ENCODE data around the gene ZDHHC14. TPM values are rescaled to one million over a fixed set of nuclear protein-coding genes. Genes with fewer than 3 reads are reported as not detected.

The ZDHHC14 gene
- total RNA-seq, 6 experiments from 2014 or later = 5.2 to 6.7 (median 6.0) TPM

DNA sequence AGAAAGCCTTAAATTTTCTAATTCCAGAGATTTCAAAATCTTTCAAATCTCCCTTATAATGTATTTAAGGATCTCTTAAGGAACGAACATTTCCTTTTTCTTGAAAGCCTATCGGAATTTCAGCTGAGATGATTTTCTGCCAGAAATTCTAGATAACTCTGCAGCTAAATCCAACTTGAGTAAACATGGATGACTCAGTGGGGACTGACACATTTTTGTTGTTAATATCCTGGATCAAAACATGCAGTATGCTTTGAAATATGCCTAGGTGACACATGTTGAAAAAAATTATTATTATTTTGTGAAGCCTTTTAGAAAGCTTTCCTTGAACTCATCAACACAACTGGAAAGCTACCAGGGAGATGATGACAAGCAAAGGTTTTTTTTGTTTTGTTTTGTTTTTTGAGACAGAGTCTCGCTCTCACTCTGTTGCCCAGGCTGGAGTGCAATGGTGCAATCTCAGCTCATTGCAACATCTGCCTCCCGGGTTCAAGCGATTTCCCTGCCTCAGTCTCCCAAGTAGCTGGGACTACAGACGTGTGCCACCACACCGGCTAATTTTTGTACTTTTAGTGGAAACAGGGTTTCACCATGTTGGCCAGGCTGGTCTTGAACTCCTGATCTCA is 302.0 kb downstream of the ZDHHC14 start:
- no peaks in the 10 kb centered on the region for H3K36me3 Mint-ChIP-seq (ENCODE audit: low read depth)
- no peak for DNase-seq
- H3K27me3 Mint-ChIP-seq (ENCODE audit: insufficient read depth) = peaks cover 12% of the 10 kb centered on the region
- no peak overlapping the region for H3K4me3 Mint-ChIP-seq
- no peak overlapping the region for H3K27ac Mint-ChIP-seq
- no peaks in the 10 kb centered on the region for H3K9me3 Mint-ChIP-seq
- peaks cover 8% of the 10 kb centered on the region; the same call in 1 of the 2 replicates for H3K4me1 Mint-ChIP-seq (ENCODE audit: low read depth)
- TF ChIP-seq, protein P1, sequence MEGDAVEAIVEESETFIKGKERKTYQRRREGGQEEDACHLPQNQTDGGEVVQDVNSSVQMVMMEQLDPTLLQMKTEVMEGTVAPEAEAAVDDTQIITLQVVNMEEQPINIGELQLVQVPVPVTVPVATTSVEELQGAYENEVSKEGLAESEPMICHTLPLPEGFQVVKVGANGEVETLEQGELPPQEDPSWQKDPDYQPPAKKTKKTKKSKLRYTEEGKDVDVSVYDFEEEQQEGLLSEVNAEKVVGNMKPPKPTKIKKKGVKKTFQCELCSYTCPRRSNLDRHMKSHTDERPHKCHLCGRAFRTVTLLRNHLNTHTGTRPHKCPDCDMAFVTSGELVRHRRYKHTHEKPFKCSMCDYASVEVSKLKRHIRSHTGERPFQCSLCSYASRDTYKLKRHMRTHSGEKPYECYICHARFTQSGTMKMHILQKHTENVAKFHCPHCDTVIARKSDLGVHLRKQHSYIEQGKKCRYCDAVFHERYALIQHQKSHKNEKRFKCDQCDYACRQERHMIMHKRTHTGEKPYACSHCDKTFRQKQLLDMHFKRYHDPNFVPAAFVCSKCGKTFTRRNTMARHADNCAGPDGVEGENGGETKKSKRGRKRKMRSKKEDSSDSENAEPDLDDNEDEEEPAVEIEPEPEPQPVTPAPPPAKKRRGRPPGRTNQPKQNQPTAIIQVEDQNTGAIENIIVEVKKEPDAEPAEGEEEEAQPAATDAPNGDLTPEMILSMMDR (IDR thresholded peaks at IDR 0.05) = no peak

DNA sequence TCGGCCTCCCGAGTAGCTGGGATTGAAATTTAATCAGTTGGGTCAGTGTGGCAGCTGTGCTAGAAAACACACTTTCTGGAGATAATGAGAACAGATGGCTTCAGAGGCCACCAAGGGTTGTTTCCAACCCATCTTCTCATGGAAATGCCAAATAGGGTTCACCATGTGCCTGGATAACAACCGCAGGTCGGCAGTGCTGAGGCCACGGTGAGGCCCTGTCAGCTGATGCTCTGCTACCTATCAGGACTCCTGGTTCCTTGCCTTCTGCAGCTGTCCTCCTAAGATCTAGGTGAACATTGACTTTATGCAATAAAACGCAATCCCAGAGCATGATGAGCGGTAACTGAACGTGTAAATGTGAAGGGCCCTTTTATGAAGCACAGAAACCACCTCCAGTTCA is 302.7 kb downstream of the ZDHHC14 start:
- Mint-ChIP-seq H3K27me3 (ENCODE audit: insufficient read depth) (peaks cover 18% of the 10 kb centered on the region), H3K36me3 (ENCODE audit: low read depth) (no peaks in the 10 kb centered on the region), H3K9me3 (no peaks in the 10 kb centered on the region), H3K27ac (no peak overlapping the region), H3K4me1 (ENCODE audit: low read depth) (peaks cover 8% of the 10 kb centered on the region; the same call in 1 of the 2 replicates), H3K4me3 (no peak overlapping the region)
- TF ChIP-seq, protein P1 (IDR thresholded peaks at IDR 0.05) = no peak
- DNase-seq = no peak

DNA sequence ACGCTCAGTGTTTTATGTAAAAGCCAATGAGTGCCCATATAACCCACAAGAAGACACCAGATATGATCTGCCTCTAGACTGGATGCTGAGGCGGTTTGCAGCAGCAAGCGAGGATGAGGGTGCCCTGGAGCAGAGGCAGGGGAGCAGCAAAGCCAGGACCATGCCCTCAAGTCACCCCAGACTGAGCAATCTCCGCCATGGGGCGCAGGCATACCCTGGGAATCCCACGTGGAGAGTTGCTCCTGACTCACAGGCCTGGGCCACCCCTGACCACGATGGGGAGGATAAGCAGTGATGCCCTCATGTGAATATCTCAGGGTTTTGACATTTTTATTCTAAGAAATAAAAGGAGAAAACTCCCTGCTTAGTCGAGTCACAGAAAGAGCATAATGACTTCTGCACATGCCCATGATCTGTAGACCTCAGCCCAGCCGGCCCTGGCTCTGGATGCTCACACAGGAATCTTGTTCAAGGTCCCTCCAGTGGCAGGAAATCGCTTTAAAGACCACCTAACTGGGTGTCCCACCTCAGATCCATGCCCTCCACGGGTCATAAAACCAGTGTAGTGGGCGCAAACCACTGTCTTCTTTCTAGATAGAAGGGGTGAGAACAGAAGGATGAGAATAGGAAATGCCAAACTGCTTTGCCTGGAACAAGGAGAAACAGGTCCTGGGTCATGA is 303.8 kb downstream of the ZDHHC14 start:
- TF ChIP-seq, protein P1 (IDR thresholded peaks at IDR 0.05) = no peak
- Mint-ChIP-seq H3K9me3 (no peaks in the 10 kb centered on the region), H3K4me1 (ENCODE audit: low read depth) (peaks cover 8% of the 10 kb centered on the region; the same call in 1 of the 2 replicates), H3K27me3 (ENCODE audit: insufficient read depth) (peaks cover 18% of the 10 kb centered on the region), H3K36me3 (ENCODE audit: low read depth) (no peaks in the 10 kb centered on the region), H3K4me3 (no peak overlapping the region), H3K27ac (no peak overlapping the region)
- DNase-seq = no peak

DNA sequence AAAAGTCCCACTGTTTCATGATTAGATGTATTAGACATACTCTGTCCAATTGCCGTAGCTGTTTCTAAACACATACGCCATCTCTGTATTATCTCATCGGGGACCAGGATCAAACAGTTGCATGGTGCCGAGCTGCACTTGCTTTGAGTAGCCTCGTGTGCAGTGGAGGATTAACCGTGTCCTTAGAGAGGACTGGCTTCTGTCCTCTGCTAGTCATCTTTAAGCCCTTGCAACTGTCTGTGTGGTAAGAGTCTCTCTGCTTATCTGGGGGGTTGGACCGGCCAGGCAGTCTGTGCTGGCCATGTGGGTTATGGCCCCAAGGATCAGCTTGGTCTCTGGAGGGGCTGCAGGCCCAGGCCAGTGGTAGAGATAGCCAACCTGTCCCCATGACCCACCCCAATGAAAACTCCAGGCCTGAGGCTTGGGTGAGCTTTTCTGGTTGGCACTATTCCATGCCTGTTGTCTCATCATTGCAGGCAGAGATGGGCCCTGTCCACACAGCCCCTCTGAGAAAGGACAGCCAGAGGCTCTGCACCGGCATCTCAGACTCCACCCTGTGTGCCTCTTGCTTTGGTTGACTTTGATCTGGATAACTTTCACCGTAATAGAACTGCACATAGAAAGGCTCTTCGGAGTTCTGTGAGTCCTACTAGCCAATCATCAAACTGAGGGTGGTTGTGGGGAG is 304.7 kb downstream of the ZDHHC14 start:
- H3K27ac Mint-ChIP-seq = no peak overlapping the region
- H3K4me3 Mint-ChIP-seq = no peak overlapping the region
- H3K4me1 Mint-ChIP-seq (ENCODE audit: low read depth) = peaks cover 8% of the 10 kb centered on the region; the same call in 1 of the 2 replicates
- DNase-seq = no peak
- TF ChIP-seq, protein P1 (IDR thresholded peaks at IDR 0.05) = no peak
- H3K36me3 Mint-ChIP-seq (ENCODE audit: low read depth) = no peaks in the 10 kb centered on the region
- peaks cover 23% of the 10 kb centered on the region for H3K27me3 Mint-ChIP-seq (ENCODE audit: insufficient read depth)
- H3K9me3 Mint-ChIP-seq = no peaks in the 10 kb centered on the region

DNA sequence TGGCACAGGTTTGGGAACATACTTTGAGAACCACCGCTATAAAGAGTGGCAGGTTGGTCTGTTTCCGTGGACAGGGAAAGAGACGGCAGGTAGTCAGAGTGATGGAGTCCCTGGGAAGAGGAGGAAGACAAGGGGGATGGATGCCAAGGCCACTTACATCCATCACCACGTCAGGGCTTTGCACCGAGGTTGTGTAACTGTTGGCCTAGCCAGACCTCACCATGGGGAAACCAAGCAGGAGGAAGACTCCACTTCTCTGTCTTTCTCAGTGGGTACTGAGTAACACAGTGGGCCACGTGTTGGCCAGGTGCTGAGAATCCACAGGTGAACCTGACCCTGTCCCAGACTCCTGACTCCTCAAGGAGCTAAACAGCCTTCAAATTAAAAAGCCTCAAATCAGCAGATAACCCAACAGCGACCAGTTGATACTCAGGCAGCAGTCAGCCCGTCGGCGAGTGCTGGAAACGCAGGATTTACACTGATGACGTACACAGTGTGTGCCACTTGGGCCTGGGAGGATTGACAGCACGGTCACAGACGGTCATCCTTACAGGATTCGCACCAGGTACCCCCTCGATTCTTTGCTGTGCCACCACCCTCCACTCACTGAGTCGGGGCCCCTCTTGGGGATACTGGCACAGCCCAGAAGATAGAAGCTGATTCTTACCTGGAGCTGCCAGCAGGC is 307.4 kb downstream of the ZDHHC14 start:
- peaks cover 1% of the 10 kb centered on the region; the same call in 1 of the 2 replicates for H3K4me1 Mint-ChIP-seq (ENCODE audit: low read depth)
- H3K9me3 Mint-ChIP-seq = no peaks in the 10 kb centered on the region
- no peak for DNase-seq
- H3K4me3 Mint-ChIP-seq = no peak overlapping the region
- TF ChIP-seq, protein P1 (IDR thresholded peaks at IDR 0.05) = no peak
- peaks cover 43% of the 10 kb centered on the region for H3K27me3 Mint-ChIP-seq (ENCODE audit: insufficient read depth)
- no peaks in the 10 kb centered on the region for H3K36me3 Mint-ChIP-seq (ENCODE audit: low read depth)
- no peak overlapping the region for H3K27ac Mint-ChIP-seq

All from HFFc6 (cell line).